ENCODE measurements around the gene CCDC33. TPM values are rescaled to one million over a fixed set of nuclear protein-coding genes. Genes with fewer than 3 reads are reported as not detected.

CCDC33 gene
- total RNA-seq, 3 donors from 2014 or later: 0.22 TPM; not detected in 2

GRCh38 chr15:74302821-74303359 lies 66.8 kb downstream of the CCDC33 start:
- Histone ChIP-seq H3K9me3 (no peaks in the 10 kb centered on the region), H3K36me3 (ENCODE audit: low read depth) (no peaks in the 10 kb centered on the region), H3K4me3 (no peak overlapping the region), H3K4me1 (ENCODE audit: low read depth) (no peaks in the 10 kb centered on the region)
- ATAC-seq (peak; percentile 41), DNase-seq (peak in 2 of 3 donors; percentile 53 to 57)
- intact Hi-C loops (cut with DNase I, micrococcal nuclease): no loop called here
- TF ChIP-seq, protein P1, sequence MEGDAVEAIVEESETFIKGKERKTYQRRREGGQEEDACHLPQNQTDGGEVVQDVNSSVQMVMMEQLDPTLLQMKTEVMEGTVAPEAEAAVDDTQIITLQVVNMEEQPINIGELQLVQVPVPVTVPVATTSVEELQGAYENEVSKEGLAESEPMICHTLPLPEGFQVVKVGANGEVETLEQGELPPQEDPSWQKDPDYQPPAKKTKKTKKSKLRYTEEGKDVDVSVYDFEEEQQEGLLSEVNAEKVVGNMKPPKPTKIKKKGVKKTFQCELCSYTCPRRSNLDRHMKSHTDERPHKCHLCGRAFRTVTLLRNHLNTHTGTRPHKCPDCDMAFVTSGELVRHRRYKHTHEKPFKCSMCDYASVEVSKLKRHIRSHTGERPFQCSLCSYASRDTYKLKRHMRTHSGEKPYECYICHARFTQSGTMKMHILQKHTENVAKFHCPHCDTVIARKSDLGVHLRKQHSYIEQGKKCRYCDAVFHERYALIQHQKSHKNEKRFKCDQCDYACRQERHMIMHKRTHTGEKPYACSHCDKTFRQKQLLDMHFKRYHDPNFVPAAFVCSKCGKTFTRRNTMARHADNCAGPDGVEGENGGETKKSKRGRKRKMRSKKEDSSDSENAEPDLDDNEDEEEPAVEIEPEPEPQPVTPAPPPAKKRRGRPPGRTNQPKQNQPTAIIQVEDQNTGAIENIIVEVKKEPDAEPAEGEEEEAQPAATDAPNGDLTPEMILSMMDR (IDR thresholded peaks at IDR 0.05): no peak

DNA sequence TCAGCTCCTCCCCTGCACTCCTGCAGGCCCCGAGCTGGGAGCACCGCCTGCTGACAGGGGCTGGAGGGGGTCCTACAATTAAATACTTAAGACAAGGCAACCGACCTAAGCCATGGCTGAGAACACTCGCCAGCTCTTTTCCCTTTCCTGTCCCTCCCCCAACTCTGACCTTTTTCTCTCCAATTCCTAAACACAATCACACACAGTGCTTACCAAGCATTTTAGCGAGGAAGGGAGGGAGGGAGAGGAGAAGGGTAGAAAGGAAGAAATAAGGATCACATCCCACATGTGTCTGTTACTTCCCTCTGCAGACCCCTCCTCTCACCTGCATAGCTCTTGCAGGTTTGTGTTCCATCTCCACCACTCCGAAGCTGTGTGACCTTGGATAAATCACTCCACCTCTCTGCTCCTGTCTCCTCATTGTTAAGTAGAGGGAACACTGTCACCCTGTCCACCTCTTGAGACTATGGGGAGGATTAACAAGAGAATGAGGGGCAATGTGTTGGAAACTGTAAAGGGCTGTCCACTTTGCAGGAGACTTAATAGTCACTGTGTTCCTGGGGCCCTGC lies 67.7 kb downstream of the CCDC33 start:
- intact Hi-C loops (cut with DNase I, micrococcal nuclease): no loop called here
- no peaks in the 10 kb centered on the region for H3K36me3 ChIP-seq (ENCODE audit: low read depth)

GRCh38 chr15:74304431-74304830 lies 68.3 kb downstream of the CCDC33 start:
- no peaks in the 10 kb centered on the region for H3K36me3 ChIP-seq (ENCODE audit: low read depth)
- intact Hi-C loops (cut with DNase I, micrococcal nuclease): no loop called here
- DNase-seq (no peak), ATAC-seq (no peak)
- no peaks in the 10 kb centered on the region for H3K4me1 ChIP-seq (ENCODE audit: low read depth)
- TF ChIP-seq, protein P1 (IDR thresholded peaks at IDR 0.05): no peak
- H3K4me3 ChIP-seq: no peak overlapping the region
- no peaks in the 10 kb centered on the region for H3K9me3 ChIP-seq

More for the DNA sequence above, 67.7 kb downstream of the CCDC33 start:
- Histone ChIP-seq H3K9me3 (no peaks in the 10 kb centered on the region), H3K4me3 (no peak overlapping the region), H3K4me1 (ENCODE audit: low read depth) (no peaks in the 10 kb centered on the region)
- no peak for ATAC-seq
- no peak for DNase-seq
- TF ChIP-seq, protein P1 (IDR thresholded peaks at IDR 0.05): no peak

DNA sequence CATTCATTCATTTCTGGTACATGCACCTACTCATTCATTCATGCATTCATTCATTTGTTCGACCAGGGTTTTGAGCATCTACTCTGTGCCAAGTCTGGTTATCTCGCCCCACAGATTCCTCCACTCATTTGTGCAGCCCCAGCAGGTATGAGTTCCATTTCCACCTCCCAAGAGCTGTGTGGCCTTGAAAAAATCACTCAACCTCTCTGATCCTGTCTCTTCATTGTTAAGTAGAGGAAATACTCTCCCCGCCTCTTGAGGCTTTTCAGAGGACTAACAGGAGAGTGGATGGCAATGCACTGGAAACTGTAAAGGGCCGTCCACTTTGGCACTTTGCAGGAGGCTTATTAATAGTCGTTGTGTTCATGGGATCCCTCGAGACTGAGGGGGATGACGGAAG lies 69.6 kb downstream of the CCDC33 start:
- intact Hi-C loops (cut with DNase I, micrococcal nuclease): no loop called here
- DNase-seq (no peak), ATAC-seq (no peak)
- no peaks in the 10 kb centered on the region for H3K9me3 ChIP-seq
- no peaks in the 10 kb centered on the region for H3K36me3 ChIP-seq (ENCODE audit: low read depth)
- H3K4me3 ChIP-seq: no peak overlapping the region
- H3K4me1 ChIP-seq (ENCODE audit: low read depth): no peaks in the 10 kb centered on the region
- TF ChIP-seq, protein P1 (IDR thresholded peaks at IDR 0.05): no peak

DNA sequence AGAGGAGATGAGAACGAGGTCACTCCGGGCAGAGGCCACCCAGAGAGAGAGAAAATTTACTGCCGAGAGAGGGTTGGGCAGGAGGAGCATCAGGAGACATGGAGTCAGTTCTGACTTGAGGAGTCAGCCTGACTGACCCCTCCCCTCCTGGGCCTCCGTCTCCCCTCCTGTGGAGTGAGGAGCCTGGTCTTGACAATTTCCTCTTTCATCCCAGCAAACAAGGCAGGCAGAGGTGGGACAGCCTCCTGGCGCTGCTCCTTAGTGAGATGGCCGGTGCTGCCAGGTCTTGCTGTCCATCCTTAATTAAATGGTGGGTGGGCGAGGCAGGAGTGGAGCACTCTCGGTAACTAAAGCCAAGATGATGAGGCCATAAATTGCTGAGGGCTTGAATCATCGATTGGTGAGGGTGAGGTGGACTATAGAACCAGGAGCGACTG lies 70.7 kb downstream of the CCDC33 start:
- intact Hi-C loops (cut with DNase I, micrococcal nuclease): no loop called here
- no peaks in the 10 kb centered on the region for H3K9me3 ChIP-seq
- TF ChIP-seq, protein P1 (IDR thresholded peaks at IDR 0.05): no peak
- no peaks in the 10 kb centered on the region for H3K36me3 ChIP-seq (ENCODE audit: low read depth)
- no peak overlapping the region for H3K4me3 ChIP-seq
- ATAC-seq (no peak), DNase-seq (no peak)
- H3K4me1 ChIP-seq (ENCODE audit: low read depth): no peaks in the 10 kb centered on the region
